Measurements from ENCODE around the gene PLXNC1.
"Not testable (repeated sequence)": the region's sequence is repeated elsewhere in the genome, so short reads cannot be mapped to it uniquely, and the experiment has no call there.

Gene PLXNC1

DNA sequence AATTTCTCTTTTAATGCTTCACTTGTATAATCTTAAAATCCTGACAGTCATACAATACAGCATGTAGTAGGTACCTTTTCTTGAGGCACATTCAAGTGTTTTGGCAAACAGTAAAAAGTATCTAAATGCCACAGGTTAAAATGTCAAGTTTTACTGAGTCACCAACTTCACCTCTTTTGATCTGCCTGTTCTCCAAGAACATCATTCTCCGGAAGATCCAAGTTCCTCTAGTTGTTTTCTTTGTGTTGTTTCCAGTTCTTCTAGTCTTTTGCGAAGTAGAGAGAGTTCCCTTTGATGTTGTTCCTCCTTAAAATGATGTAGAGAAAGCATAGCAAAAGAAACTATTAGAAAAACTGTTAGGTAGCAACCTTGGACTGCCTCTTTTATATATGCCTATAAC lies 160.2 kb downstream of the PLXNC1 start:
- DNase-seq = no peak

GRCh38 chr12:94309373-94309772 lies 161.0 kb downstream of the PLXNC1 start:
- DNase-seq = no peak

DNA sequence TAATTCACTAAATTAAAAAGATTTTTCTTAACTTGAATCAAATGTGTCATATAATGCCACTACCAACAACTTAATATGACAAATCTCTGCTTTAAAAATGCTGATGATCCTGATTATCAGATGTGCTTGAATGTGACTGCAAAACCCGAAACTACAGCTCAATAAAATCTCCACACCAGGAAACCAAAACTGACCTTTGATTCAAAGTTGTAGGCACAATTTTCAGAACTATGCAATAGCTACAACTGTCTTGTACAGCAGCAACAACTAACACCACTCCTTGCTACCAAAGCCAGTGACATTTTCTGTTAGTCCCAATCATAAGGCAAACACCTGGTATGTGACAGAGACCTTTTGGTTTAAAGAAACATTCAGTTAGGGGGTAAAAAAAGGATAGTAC lies 164.0 kb downstream of the PLXNC1 start:
- DNase-seq = no peak

DNA sequence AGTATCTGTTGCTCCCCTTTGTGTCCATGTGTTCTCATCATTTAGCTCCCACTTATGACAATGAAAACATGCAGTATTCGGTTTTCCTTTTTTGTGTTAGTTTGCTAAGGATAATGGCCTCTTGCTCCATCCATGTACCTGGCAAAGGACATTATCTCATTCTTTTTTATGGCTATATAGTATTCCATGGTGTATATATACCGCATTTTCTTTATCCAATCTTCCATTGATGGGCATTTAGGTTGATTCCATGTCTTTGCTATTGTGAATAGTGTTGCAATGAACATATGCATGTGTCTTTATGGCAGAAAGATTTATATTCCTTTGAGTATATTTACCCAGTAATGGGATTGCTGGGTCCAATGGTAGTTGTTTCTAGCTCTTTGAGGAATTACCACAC lies 168.2 kb downstream of the PLXNC1 start:
- DNase-seq = not testable (repeated sequence)

- no peak for DNase-seq
These were observed 169.8 kb downstream of the PLXNC1 start for GRCh38 chr12:94318181-94318580.

- DNase-seq = no peak
These were observed 171.7 kb downstream of the PLXNC1 start for GRCh38 chr12:94320109-94320508.

DNA sequence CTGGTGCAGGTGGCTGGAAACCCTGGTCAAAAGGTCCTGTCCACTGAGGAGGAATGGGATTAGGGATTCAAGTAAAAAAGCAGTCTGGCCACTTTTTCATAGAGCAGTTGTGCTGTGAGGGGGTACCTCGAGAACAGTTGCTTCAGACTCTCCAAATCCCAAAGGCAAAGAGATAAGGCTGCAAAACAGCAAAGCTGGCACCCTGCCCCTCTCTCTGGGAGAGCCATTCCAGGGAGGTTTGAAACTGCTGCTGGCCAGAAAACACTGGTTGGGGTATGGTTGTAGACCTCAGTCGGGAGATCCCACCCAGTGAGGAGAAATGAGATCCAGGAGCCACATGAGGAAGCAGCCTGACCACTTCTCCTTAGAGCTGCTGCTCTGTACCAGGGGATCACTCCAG lies 174.0 kb downstream of the PLXNC1 start:
- no peak for DNase-seq

GRCh38 chr12:94326234-94326633 lies 177.9 kb downstream of the PLXNC1 start:
- DNase-seq = no peak

- DNase-seq = no peak
These were observed 178.3 kb downstream of the PLXNC1 start for GRCh38 chr12:94326727-94327126.

- no peak for DNase-seq
These were observed 179.4 kb downstream of the PLXNC1 start for GRCh38 chr12:94327809-94328208.

GRCh38 chr12:94329366-94329765 lies 181.0 kb downstream of the PLXNC1 start:
- no peak for DNase-seq

- no peak for DNase-seq
These were observed 185.0 kb downstream of the PLXNC1 start for GRCh38 chr12:94333396-94333795.

- no peak for DNase-seq
These were observed 188.0 kb downstream of the PLXNC1 start for GRCh38 chr12:94336211-94336925.

GRCh38 chr12:94338006-94338794 lies 189.8 kb downstream of the PLXNC1 start:
- no peak for DNase-seq

GRCh38 chr12:94340573-94340972 lies 192.2 kb downstream of the PLXNC1 start:
- DNase-seq = no peak

DNA sequence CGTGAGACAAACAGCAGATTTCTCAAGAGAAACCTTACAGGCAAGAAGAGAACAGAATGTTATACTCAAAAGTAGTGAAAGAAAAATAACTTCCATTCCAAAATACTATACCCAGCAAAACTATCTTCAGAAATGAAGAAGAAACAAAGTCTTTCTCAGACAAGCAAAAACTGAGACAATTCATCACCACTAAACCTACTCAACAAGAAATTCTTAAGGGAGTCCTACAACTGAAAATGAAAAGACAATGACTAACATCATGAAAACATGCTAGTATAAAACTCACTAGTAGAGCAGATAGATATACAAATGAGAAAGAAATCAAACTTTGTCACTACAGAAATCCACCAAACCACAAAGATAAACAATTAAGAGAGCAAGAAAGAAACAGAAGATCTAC lies 204.8 kb downstream of the PLXNC1 start:
- DNase-seq = no peak

All from stimulated activated CD4-positive, alpha-beta T cell treated with anti-CD3 and anti-CD28 coated beads, Interleukin-2, amount 100 ng/mL, for 24 hours (primary cell).